ENCODE results near the gene PAK1IP1.

GRCh38 chr6:10684618-10685017 lies 10.2 kb upstream of the PAK1IP1 start:
- no peak for TF ChIP-seq PATZ1 (tag by site-specific recombination; IDR thresholded peaks at IDR 0.05)
- no peak for TF ChIP-seq ZNF596 (tag by site-specific recombination; IDR thresholded peaks at IDR 0.05)
- TF ChIP-seq TCF7L2 (IDR thresholded peaks at IDR 0.05; ENCODE audit: borderline replicate concordance, low read depth, low read length), result no peak
- TF ChIP-seq CTCF (tag by site-specific recombination; IDR thresholded peaks at IDR 0.05), result no peak

Measured in HEK293 (cell line).